ENCODE results near the gene RBM4B.

GRCh38 chr11:66636411-66636810 lies 41.3 kb downstream of the RBM4B start:
- TF ChIP-seq ISL1 (CRISPR knock-in tag; IDR thresholded peaks at IDR 0.05) (no peak), TSHZ2 (CRISPR knock-in tag; IDR thresholded peaks at IDR 0.05) (no peak), SNAI2 (CRISPR knock-in tag; IDR thresholded peaks at IDR 0.05) (no peak)

Measured in SK-N-SH treated with all-trans-retinoic acid at 6 μM for 48 hours (cell line).